GM13977 (cell line): ENCODE data around the gene MT1H.
"Not testable (repeated sequence)": the region's sequence is repeated elsewhere in the genome, so short reads cannot be mapped to it uniquely, and the experiment has no call there.

Source experiments
- DNase-seq: peaks from one replicate; pipeline ENCODE4 v3.0.0; 2012; ENCODE audit warnings: low spot score
- CTCF ChIP-seq: IDR thresholded peaks from 2 replicates; pipeline ENCODE4 v1.5.1; 2012; ENCODE audit warnings: mild to moderate bottlenecking, control low read depth; ENCODE audit not compliant: insufficient read depth; ENCODE audit errors: extremely low read depth, missing control alignments
- in situ Hi-C: fragments of 300-500 bp; cut with MboI; formaldehyde crosslinking; loops from one replicate; pipeline ENCODE4 v1.12.0; 2022; ENCODE audit warnings: low sequenced_read_pairs, low pct_unique_long_range_greater_than_20kb, mixed read lengths, inconsistent platforms; ENCODE audit not compliant: unreplicated experiment

The MT1H gene

GRCh38 chr16:56710181-56710737, 40.6 kb downstream of the MT1H start:
- no peak for TF ChIP-seq CTCF
- in situ Hi-C loops: no loop called here
- no peak for DNase-seq

- no peak for DNase-seq
- no peak for TF ChIP-seq CTCF
- in situ Hi-C loops: no loop called here
These were observed 42.2 kb downstream of the MT1H start for GRCh38 chr16:56711862-56712261.

GRCh38 chr16:56713794-56714193, 44.2 kb downstream of the MT1H start:
- DNase-seq: no peak
- in situ Hi-C loops: no loop called here
- no peak for TF ChIP-seq CTCF

GRCh38 chr16:56715126-56715525, 45.5 kb downstream of the MT1H start:
- in situ Hi-C loops: no loop called here
- TF ChIP-seq CTCF: no peak
- DNase-seq: no peak

- in situ Hi-C loops: no loop called here
- DNase-seq: no peak
- TF ChIP-seq CTCF: no peak
These were observed 47.1 kb downstream of the MT1H start for GRCh38 chr16:56716761-56717160.

- in situ Hi-C loops, DNase-seq: not testable (repeated sequence)
These were observed 47.9 kb downstream of the MT1H start for GRCh38 chr16:56717532-56717931.
